SK-N-MC (cell line): ENCODE measurements around the gene VWA1.

Source experiments
- FOXP2 ChIP-seq: optimal IDR thresholded peaks from 2 replicates; pipeline ENCODE3; 2011; ENCODE audit warnings: mild to moderate bottlenecking, moderate library complexity; ENCODE audit not compliant: insufficient read depth; ENCODE audit errors: extremely low read length, control extremely low read depth
- POLR2AphosphoS5 ChIP-seq: IDR thresholded peaks from 2 replicates; pipeline ENCODE4 v1.6.1; 2012; ENCODE audit warnings: mild to moderate bottlenecking, low read depth, low read length, borderline replicate concordance

- TF ChIP-seq POLR2AphosphoS5 (no peak), FOXP2 (no peak)
Observed at GRCh38 chr1:1393428-1393827, 42.1 kb upstream of the VWA1 start.
